HG02798 (cell line): ENCODE measurements around the gene SEC11C.

ENCODE experiments used
- ATAC-seq: cut with Tn5 transposase; IDR thresholded peaks from one replicate; pipeline ENCODE4 v1.9.1; 2021; ENCODE audit warnings: mild to moderate bottlenecking; ENCODE audit not compliant: unreplicated experiment, poor library complexity

The SEC11C gene

DNA sequence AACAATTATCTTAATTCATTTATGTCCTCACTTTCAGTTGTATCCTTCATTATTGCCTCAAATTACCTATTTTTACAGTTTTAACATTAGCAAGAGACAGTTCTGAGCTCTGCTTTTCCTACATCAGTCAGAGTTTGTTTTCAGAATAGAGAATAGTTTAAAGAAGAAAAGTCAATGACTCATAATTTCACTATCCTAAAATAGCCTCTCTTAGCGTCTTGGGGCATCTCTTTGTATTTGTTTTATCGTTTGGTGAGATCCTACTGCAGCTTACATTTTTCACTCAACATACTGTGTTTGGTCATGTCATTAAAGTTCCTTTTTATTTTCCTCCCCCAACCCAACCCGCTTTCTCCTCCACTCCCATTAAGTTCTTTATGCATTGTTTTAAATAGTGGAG is 3.8 kb downstream of the SEC11C start:
- ATAC-seq, result peak; percentile 10

DNA sequence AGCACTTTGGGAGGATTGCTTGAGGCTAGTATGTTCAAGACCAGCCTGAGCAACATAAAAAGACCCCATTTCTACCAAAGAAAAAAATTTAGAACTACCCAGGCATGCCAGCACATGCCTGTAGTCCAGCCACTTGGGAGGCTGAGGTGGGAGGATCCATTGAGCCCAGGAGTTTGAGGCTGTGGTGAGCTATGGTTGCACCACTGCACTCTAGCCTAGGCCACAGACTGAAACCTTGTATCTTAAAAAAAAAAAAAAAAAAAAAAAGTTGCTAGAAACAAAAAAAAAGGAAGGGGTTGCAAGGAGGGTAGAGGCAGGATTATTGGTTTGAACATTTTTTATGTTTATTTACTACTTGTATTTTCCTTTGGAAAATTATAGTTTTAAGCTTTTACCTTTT is 4.8 kb downstream of the SEC11C start:
- no peak for ATAC-seq

DNA sequence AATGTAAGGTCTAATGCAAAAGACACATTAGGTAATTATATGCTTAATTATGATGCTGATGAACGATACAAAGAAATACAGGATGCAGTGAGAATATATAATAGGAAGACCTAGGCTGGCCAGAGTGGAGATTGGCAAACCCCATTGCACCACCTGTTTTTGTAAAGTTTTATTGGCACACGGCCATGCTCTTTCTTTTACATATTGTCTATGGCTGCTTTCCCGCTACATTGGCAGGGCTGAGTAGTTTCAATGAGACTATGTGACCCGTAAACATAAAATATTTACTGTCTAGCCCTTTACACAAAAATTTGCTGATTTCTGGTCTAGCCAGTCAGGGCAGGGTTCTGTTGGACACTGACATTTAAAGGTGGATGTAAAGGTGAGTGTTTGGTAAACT is 5.4 kb downstream of the SEC11C start:
- ATAC-seq, result no peak

DNA sequence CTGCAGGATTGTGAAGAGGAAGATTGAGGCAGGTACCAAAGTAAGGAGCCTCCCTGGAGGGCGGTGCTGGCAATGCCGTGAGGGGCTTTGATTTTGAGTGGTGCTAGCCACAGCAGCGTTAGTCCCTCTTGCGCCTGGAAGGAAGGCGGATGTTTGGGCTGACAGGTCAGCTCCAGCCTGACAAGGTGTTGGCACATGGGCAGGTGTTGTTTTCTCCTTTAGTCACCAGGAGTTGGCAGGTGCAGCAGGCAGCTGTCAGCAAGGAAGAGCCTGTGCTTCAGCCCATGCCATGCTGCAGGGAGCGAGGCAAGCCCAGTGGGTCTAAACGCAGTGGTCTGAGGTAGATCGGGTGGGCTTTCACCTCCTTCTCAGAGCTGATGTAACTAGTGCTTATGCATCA is 8.5 kb downstream of the SEC11C start:
- no peak for ATAC-seq

DNA sequence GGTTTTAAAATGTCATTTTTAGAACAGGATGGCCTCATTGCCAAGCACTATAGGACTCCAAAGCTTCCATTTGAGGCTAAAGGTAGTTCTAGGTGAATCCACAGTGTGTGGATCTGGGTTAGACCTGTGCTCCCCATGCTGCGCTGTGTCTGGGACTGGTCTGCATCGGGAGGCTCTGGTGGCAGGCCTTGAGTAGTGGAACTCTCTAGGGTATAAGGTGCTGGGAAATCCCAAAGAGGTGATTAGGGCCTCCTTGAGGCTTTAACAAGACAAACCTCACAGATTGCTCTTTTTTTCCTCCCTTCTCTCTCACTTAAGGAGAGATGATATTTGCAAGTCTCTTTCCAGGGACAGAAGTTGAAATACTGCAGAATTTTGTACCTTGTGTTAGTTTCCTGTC is 9.3 kb downstream of the SEC11C start:
- ATAC-seq, result no peak

DNA sequence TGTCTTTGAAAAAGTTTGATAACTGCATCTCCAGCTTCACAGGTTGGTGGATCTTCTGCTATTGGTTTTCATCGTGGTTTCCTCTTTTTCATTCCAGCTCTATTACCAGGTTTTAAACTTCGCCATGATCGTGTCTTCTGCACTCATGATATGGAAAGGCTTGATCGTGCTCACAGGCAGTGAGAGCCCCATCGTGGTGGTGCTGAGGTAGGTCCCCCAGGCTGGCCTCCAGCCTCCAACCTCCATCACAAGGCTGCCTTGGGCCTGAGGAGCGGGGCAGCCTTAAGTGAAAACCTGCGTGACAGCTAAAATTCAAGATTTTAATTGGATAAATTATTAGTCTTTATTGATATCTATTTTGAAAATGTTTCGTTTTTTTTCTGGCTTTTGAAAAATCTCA is 9.7 kb downstream of the SEC11C start:
- ATAC-seq, result no peak

DNA sequence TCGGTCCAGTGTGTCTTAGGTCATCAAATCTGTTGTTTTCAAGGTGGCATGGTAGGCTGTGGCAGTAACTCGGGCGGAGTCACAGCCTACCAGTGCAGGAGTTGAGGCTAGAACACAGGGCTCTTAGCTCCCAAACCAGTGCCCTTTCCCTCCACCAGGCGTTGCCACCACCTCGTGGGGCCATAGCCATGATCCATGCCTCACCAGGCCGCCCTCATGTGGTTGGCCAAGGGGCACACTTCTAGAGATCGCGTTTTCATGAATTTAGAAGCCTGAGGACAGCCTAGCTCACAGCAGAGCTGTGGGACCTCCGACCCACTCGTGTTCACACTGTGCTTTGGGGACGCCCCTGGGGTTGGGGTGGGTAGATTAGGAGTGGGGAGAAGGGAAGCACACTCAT is 10.6 kb downstream of the SEC11C start:
- no peak for ATAC-seq

DNA sequence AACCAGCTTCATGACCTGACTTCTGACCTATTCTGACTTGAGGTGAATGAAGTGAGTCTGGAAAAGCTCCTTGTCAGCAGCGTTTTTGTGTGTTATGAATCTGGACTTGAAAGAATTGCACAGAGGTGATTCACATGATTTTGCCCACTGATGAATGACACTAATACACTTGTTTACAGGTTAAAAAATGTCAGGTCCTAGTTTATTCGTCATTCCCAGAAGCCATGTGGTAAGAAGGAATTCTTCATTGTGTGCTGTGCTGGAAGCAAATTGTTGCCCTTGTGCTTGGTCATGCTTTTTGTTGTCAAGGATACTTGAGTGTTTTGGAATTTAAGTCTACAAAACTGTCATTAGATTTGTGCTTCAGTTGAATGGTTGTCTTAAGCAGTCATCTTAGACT is 15.5 kb downstream of the SEC11C start:
- ATAC-seq, result no peak

DNA sequence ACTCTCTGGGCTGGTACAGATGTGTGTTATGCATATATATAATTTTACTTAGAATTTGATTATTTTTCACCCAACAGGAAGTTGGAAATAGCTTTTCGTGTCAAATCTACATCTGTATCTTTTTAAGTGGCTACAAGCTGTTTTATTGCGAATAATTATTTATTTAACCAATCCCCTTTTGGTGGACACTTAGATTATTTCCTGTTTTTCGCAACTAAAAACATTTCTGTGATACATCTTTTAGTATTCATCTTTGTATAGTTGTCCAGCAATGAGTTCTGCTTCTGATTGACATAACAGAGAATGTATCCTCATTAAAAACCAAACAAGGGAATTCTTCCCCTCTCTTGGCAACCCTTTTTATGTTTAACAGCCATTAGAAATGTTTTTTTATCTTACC is 16.6 kb downstream of the SEC11C start:
- no peak for ATAC-seq

DNA sequence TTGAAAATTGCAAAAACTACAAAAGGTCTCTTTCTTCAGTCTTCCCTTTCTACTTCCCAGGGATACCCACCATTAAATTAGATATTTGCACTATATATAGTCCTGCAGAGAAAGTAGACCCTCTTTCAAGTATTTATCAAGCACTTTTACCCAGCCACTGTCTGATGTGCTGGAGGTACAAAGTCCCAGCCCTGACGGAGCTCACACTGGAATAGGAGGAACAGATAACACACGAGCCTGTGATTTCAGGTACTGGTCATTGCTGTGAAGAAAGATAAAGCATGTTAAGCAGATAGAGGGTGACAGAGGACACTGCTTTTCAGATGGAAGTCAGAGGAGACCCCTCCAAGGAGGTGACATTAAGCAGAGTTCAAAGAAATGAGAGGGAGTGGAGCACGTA is 19.6 kb downstream of the SEC11C start:
- no peak for ATAC-seq

DNA sequence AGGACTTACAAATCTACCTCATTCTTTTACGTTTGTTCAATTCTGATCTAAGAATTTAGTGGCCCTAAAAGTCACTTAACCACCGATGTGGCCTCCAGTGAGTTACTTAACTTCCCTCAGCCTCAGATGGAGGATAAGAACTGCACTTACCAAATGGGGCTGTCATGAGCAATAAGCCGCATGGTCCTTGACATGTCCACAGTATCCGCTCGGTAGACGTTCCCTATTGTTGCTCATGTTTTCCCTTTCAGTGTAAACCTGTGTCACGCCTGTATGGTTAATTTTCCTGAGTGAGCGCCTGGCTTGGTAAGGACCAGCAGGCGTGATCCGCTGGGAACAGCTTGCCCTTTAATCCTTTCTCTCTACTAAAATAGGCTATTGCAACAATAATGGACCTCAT is 20.3 kb downstream of the SEC11C start:
- no peak for ATAC-seq

DNA sequence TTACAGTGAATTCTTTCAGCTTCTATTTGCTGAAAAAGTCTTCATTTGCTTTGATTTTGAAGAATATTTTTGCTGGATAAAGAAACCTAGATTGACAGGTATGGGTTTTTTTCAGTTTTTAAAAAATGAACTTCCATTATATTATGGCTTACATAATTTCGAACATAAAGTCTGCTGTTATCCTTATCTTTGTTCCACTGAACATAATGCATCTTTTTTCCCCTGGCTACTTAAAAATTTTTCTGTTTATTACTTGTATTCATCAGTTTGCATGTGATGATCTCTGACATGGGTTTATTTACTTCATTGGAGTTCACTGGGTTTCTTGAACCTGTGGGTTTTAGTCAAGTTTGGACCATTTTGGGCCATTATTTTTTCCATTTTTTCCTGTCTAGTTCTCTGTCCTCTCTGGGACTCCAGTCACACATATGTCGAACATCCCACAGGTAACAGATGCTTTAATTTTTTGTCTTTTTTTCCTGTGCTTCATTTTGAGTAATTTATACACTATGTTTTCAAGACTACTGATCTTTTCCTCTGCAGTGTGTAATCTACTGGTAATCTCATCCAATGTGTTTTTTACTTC is 33.1 kb downstream of the SEC11C start:
- ATAC-seq, result no peak

DNA sequence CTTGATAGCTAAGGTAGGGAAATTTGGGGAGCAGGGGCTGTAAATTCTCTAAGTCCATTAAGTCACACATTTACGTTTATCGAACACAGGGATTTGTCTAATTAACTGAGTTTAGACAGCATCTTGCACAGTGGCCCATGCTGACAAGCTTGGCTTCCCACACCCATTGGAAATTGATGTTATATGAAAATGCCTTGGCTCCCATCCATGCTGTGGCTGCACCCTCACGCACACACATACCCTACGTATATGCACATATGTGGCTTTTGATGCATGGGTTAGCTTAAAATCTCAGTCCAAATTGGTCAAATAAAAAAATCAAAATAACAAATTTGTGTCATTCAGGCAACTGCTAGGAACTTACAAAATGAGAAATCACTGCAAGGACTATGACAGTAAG is 37.8 kb downstream of the SEC11C start:
- ATAC-seq, result no peak

DNA sequence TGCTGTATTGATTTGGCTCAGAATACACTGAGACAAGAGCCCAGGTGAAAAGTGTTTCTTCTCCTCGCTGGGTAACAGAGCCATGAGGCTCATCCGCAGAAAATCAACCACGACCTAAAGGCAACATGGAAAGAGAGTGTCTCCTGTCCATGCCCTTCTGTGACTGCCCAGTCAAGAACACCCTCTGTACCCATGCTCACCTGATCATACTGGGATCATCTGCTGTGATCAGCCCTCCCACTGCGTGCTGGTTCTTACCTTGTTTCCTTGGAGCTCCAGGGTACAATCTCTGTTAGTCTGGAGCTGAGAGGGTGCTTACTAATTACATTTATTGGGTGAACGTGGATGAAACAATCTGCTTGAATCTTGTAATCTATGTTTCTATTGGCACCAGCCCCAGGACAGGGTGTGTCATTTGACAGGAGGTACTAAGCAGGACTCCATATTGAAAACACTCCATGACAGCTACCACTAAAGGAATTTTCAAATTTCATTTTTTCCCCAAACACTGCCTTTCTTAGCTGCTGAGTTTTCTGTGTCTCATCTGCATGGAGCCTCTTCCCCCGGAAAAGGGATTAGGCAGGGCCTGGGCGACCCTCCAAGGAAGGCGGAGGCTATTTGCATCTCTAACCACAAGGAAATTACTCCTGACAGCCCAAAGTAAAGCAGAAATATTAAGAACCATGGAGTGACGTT is 40.6 kb downstream of the SEC11C start:
- no peak for ATAC-seq

DNA sequence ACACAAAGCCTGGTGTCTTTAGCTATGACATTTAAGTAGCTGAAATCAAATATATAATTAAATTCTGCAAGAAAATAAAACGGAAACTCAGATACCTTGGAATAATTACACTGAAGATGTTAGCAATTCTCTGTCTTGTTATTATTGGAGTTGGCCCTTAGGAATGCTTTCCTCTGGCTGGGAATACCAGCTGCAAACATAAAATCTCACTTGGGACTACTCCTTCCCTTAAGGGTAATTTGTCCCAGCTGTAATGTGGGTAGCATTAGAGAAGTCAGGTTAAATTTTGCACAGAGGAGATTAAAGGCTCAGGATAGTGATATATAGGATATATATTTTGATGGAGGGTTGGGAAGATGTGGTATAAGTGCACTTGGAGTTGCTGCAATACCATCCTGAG is 43.0 kb downstream of the SEC11C start:
- no peak for ATAC-seq

DNA sequence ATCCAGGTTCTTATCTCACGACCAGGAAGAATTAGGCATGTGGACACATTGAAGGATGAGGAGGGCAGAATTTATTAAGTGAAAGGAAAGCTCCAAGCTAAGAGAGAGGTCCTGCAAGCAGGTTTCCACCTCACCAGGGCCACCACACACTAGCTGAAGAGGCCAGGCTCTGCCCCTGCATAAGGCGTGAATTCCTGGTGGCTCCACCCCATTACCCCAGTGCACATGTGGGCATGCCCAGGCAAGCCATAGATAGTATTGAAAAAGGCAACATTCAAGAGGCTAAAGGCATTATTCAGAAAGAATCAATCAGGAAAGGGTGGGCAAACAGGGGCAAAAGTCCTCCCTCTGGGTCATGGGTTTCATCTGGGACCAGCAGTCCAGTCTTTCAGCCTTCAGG is 49.3 kb downstream of the SEC11C start:
- ATAC-seq, result no peak

DNA sequence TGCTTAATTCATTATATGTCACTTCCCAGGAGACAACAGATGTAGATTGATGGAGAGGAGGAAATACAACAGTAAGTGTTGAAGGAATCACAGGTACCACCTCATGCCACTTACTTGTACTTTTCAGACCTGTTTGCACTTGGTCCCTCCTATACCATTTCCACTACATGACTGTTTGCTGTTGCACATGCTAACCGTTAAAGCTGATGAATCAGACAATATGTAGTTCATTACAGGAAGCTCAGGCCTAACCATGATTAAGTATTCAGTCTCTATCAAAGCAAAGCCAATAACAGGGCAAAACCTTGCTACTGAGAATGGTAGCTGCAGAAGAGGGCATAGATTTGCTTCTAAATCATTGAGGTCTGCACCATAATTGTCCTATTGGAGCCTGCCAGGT is 50.1 kb downstream of the SEC11C start:
- ATAC-seq, result no peak

DNA sequence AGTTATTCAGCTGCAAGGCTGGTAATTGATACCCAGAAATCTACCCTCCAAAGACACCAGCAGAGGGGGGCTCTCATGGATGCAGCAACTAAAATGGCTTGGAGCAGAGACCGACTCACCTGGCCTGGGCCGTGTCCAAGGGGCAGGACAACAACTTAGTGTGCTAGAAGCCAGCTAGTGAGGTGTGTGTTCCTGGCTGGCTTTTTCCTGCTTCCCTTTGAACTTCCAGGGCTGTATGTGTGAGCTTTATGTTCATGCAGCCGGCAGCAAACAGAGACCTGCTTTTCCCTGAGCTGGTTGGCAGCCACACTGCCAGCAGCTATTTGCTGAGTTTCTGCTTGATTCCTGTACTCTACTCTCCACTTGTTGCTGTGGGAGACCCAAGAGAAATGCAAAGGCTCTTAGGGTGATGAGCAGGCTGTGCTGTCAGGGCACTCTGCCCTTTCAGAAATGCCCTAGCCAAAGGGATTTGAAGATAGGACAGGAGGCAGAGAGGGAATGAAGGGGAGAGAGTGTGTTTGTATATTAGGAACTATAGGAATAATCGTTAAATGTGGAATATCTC is 56.6 kb downstream of the SEC11C start:
- no peak for ATAC-seq

DNA sequence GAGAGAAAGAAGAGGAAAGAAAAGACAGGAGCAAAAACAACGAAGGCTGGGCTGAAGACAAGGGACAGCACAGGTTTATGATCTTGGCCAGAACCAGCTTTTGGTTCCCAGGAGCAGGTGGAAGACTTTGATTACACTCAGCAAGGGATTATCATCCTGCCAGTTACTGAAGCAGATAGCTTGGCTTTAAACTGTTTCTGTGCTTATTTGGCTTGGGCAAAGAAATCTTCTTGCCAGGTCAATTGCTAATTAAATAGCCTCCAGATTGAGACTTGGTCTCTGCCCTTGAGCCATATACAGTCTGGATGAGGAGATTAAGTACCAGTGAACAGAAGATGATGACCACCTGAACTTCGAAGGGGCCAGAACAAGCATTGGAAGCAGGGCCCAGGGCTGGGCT is 58.0 kb downstream of the SEC11C start:
- ATAC-seq, result no peak

DNA sequence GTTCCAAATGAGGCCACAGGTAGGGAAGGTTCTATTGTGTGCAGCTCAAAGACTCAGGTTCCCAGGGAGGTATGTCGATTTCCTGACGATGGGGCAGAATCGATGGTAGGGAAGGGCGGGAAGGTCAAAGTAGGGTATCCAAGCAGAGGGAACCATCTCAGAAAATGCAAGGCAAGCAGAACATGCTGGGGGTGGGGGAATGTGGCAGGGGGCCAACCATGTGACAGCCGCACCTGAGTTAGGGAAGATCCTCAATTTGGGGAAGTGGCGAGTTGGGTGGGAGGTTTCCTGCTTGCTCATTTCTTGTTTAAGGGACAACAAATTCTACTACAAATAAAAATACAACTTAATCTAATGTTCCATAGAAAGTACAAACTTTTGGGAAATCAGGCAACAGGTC is 58.5 kb downstream of the SEC11C start:
- ATAC-seq, result no peak

DNA sequence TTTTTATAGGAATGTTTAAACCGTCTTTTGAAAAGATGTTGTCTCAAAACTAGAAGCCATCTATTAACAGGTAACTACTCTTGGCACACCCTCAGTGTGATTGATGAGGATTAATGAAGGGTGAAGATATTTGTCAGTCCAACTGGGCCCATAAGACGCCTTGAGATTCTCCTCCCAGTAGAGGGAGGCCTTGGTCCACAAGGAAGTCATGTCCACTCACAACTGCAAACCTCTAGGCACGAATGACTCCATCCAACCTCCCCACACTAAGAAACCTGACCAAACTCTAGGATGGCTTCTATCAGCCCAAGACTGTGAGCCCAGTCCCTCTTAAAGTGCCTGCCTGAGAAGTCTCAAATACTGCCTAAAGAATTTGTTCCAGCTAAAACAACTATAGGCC is 61.1 kb downstream of the SEC11C start:
- ATAC-seq, result no peak

DNA sequence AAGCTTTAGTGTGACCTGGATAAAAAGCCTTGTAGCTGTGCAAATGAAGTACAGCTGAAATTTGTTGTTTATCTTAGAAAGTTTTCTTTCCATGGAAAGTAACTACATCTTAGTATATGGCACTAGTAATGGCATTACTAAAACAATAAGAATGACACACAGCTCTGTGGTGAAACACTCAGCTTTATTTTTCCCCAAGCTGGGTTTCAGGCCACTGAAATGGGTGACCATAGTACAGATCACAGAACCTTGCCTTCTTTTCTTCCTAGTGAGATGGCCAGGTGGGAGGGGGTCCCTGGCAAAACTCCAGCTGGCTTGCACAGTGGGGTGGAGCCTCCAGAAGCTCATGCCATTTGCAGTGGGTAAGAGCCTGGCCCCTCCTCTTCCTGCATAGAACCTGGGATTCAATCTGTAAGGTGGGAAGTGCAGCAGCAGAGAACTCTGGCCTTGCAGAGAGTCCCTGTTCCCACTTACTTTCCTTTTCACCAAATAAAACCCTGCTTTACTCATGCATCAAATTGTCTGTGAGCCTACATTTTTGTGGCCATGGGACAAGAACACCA is 62.7 kb downstream of the SEC11C start:
- no peak for ATAC-seq
